ACHN (cell line): ENCODE measurements around the gene CALCOCO2.
"Not testable (repeated sequence)": the region's sequence is repeated elsewhere in the genome, so short reads cannot be mapped to it uniquely, and the experiment has no call there.

Source experiments
- DNase-seq: peaks from one replicate; pipeline ENCODE4 v3.0.0-alpha.2; 2015
- in situ Hi-C: cut with HindIII; loops from 2 replicates; pipeline ENCODE4 v1.10.0; 2017; ENCODE audit warnings: low sequenced_read_pairs, low pct_ligation_motif_present, low pct_unique_long_range_greater_than_20kb

The CALCOCO2 gene

GRCh38 chr17:48818361-48818841, 12.4 kb upstream of the CALCOCO2 start:
- DNase-seq: no peak
- in situ Hi-C loops: no loop called here

DNA sequence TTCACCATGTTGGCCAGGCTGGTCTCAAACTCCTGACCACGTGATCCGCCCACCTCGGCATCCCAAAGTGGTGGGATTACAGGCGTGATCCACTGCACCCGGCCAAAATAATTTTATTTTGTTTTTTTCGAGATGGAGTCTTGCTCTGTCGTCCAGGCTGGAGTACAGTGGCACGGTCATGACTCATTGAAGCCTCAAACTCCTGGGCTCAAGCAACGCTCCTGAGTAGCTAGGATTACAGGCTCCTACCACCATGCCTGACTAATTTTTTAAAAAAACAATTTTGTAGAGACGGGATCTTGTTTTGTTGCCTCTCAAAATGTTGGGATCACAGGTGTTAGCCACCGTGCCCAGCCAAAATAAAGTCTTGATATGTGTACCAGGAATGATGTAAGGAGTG, 11.4 kb upstream of the CALCOCO2 start:
- in situ Hi-C loops: no loop called here
- no peak for DNase-seq

- DNase-seq, in situ Hi-C loops: not testable (repeated sequence)
Measured at GRCh38 chr17:48820936-48821335, 9.9 kb upstream of the CALCOCO2 start.

GRCh38 chr17:48825446-48826381, 5.1 kb upstream of the CALCOCO2 start:
- DNase-seq: no peak
- in situ Hi-C loops: no loop called here

DNA sequence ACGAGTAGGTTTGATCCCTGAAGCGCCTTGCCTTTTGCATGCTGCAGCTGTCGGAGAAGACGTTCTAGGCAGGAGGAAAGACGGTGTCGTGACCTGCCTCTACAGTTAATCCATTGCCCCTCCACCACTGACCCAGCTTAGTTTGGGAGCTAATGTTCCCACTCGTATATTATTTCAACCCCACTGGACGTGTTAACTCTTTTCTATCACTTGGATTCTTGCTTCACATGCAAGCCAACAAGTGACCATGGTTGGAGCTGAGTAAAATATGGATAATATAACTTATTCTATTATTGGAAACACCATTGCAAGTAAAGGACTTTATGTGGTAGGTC, 681 bp downstream of the CALCOCO2 start:
- in situ Hi-C loops: no loop called here
- DNase-seq: no peak

- no peak for DNase-seq
- in situ Hi-C loops: no loop called here
Measured at GRCh38 chr17:48834973-48835372, 4.1 kb downstream of the CALCOCO2 start.

- in situ Hi-C loops: no loop called here
Measured at GRCh38 chr17:48835971-48836370, 5.1 kb downstream of the CALCOCO2 start.

DNA sequence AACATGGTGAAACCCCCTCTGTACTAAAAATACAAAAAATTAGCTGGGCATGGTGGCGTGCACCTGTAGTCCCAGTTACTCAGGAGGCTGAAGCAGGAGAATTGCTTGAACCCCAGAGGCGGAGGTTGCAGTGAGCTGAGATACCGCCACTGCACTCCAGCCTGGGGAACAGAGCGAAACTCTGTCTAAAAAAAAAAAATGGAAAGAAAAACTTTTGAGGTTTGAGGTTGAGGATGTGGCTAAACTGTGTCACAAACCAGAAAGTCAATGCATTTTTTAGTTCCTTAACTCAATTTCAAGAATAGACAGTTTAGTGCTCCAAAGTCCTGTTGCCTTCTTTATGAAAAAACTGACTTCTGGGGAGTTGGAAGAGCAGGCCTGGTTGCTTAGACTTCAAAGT, 6.6 kb downstream of the CALCOCO2 start:
- in situ Hi-C loops, DNase-seq: not testable (repeated sequence)

More at GRCh38 chr17:48835971-48836370, 5.1 kb downstream of the CALCOCO2 start:
- DNase-seq: no peak

GRCh38 chr17:48840441-48840840, 9.6 kb downstream of the CALCOCO2 start:
- in situ Hi-C loops: no loop called here
- no peak for DNase-seq

DNA sequence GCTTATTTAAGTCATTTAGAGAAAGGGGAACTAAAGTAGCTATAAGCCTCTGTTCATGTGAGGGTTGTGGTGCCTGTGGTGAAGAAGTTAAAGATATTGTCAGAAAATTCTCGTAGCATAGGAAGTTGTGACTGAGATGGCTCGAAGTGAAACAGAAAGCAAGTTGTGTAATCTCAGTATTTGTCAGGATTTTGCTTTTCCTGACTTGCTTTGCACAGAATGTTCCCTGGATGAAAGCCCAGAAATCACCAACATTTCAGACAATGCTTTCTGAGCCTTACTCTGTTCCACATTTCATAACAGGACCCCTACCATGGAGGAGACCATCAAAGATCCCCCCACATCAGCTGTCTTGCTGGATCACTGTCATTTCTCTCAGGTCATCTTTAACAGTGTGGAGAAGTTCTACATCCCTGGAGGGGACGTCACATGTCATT, 10.6 kb downstream of the CALCOCO2 start:
- in situ Hi-C loops: no loop called here
- peak; percentile 30 for DNase-seq

- in situ Hi-C loops: no loop called here
- DNase-seq: no peak
Measured at GRCh38 chr17:48842746-48843145, 11.9 kb downstream of the CALCOCO2 start.

DNA sequence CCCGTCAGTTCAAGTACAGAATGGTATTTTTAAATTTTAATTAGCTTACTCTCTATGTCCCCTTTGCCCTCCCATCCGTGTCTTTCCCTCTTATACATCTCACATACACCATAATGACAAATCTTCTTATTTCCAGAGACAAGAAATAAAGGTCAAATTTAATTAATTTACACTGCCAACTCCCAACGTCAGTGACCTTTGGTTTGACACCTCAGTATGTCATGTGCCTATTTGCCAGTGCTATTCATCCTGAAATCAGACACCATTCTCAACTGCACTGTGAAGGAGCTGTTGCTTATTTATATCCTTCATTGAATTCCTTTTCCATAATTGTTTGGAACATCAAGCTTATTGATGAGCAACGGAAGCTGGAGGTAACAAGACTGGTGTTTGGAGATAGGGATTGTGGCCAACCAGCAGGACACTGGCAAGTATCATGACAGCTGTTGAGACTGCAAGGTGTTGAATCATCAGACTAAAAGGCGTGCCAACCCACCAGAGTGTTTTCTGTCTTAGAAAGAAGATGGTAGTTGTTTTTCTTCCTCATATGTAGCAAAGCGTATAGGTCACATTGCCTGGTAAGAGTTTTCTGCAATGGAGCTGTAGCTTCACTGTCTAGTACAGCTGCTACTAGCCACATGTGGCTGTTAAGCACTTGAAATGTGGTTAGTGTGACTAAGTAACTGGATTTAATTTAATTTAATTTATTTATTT, 12.5 kb downstream of the CALCOCO2 start:
- in situ Hi-C loops: no loop called here
- DNase-seq: no peak

- in situ Hi-C loops: no loop called here
- no peak for DNase-seq
Measured at GRCh38 chr17:48850792-48851323, 20.0 kb downstream of the CALCOCO2 start.

DNA sequence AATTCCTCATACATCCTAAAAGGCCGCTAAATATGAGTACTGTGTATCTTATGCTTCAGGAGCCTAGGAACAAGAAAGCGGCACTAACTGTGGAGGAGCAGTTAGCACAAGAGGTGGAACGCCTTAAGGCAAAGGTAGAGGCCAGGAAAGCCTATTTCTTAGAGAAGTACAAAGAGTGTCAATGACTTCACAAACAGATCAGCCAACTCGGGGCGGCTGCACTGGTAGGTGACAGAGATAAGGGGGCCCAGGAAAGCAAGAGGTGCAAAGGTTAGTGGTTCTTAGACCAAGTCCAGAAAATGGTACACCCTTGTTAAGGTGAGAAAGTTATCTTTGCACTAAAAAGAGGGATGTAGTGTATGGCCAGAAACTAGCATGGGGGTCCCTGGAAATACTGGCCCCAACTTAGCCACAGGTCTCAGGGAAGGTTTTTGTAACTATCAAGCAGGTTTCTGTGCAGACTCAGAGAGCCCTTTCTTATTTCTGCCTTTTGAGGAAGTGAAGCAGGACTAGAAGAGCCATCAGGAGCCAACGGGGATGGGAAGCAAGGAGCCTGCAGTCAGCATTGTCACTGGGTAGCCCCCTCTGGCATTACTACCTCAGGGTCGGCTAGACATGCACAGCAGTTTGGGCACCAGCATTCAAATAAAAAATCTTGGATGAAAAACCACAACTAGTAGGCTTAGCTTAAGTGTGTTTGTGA, 24.1 kb downstream of the CALCOCO2 start:
- in situ Hi-C loops: no loop called here
- DNase-seq: no peak

DNA sequence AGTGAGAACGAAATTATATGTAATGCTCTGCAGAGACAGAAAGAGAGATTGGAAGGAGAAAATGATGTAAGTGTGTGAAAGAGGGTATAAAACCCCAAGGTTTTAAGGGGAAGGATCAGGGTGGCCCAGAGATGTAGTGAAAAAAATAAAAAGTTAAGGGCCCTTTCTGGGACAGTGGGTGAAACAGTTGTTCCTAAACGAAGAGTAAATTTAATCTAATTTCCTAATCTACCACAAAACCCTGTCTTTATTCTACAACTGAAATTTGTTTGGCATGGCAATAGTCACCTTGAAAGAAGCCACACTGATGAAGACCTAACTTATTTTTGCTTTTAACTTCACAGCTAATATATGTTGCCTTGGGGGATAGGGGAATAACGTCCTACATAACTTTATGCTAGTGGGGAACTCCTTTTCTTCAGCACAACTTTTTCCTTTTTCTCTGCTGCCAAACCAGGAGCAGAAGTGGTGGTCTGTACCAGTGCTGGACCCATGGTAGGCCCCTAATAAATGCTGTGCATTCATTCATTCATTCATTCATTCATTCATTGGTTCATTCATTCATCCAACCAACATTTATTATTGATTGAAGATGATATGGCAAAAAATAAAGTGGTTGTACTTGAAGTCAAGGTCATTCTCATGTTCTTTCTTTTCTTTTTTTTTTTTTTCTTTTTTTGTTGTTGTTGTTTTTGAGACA, 25.4 kb downstream of the CALCOCO2 start:
- DNase-seq: no peak
- in situ Hi-C loops: no loop called here

GRCh38 chr17:48860034-48860433, 29.2 kb downstream of the CALCOCO2 start:
- DNase-seq: peak; percentile 7
- in situ Hi-C loops: no loop called here

DNA sequence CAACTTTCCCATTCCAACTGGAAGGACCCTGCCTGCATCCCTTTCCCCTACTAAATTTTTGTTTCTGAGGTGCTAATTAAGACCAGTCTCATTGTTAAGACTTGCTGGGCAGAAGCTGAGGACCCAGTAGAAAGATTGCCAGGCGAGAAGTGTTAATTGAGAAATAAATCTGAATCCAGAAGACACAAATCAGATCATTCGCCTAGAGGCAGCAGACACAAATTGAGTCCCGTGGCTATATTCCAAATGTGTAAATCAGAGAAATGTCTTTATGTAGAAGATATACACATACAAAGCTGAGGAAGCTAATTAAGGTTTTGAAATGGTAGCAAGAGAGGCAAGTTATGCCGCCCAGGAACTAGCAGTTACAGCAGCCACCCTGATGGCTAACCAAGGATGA, 29.6 kb downstream of the CALCOCO2 start:
- DNase-seq: no peak
- in situ Hi-C loops: no loop called here

DNA sequence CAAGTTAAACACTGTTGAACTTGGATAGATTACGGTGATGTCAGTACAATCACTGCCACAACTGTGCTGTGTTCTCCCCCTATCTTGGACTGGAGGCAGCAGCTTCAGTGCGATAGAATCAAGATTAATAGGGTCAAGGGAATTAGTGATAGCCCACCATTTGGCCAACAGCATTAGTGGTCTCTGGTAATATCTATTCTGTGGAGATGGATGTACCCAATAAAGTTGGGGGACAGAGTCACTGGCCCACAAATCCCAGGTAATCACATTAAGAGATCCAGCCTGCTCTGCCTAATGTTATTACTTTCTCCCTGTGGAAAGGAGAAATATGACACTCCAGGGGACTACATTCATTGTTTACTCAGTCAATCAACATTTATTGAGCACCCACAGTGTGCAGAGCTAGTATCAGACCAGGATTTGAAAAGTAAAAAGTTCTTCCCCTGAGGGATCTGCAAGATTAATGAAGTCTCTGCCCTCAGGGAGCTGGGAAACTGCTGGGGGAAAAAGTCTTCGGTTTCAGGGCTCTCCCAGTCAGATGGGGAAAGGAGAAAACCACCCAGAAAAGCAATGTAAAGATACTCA, 38.2 kb downstream of the CALCOCO2 start:
- DNase-seq: no peak
- in situ Hi-C loops: no loop called here
